ENCODE measurements around the gene RFC1.
"Not testable (repeated sequence)": the region's sequence is repeated elsewhere in the genome, so short reads cannot be mapped to it uniquely, and the experiment has no call there.

Gene RFC1

DNA sequence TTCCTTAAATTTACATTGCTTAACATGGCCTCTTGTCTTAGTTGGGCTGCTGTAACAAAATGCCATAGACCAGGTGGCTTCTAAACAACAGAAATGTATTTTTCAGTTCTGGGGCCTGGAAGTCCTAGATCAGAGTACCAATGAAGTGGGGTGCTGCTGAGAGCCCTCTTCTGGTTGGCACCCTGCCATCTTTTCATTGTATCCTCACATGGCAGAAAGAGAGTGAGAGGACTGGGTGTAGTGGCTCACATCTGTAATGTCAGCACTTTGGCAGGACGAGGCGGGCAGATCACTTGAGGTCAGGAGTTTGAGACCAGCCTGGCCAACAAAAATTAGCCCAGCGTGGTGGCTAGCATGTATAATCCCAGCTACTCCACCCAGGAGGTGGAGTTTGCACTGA lies 28.5 kb upstream of the RFC1 start:
- TF ChIP-seq, protein P1, sequence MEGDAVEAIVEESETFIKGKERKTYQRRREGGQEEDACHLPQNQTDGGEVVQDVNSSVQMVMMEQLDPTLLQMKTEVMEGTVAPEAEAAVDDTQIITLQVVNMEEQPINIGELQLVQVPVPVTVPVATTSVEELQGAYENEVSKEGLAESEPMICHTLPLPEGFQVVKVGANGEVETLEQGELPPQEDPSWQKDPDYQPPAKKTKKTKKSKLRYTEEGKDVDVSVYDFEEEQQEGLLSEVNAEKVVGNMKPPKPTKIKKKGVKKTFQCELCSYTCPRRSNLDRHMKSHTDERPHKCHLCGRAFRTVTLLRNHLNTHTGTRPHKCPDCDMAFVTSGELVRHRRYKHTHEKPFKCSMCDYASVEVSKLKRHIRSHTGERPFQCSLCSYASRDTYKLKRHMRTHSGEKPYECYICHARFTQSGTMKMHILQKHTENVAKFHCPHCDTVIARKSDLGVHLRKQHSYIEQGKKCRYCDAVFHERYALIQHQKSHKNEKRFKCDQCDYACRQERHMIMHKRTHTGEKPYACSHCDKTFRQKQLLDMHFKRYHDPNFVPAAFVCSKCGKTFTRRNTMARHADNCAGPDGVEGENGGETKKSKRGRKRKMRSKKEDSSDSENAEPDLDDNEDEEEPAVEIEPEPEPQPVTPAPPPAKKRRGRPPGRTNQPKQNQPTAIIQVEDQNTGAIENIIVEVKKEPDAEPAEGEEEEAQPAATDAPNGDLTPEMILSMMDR (IDR thresholded peaks at IDR 0.05; ENCODE audit: insufficient read depth, low read length, missing control alignments), result no peak
- ChIA-PET POLR2A (no interaction called here), CTCF (no interaction called here)
- no peak overlapping the region for H3K4me3 ChIP-seq (ENCODE audit: low read depth, low read length)
- no peak for DNase-seq (ENCODE audit: low read depth, low spot score)

DNA sequence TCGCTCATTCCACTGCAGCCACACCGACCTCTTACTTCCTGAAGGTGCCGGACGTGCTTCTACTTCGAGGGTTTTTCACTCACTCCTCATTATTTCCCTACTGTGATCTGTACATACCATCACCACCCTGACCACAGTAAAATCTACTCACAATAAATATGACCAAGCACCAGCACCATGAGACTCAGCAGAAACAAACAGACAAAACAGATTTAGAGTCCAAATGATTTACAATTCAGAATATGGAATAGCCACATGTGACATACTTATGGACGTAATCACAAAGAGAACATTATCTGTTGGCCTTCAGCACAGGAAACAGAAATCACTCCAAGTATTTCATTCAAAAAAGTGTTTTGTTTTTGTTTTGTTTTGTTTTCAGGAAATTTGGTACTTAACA lies 24.4 kb upstream of the RFC1 start:
- TF ChIP-seq, protein P1 (IDR thresholded peaks at IDR 0.05; ENCODE audit: insufficient read depth, low read length, missing control alignments), result no peak
- ChIA-PET CTCF (no interaction called here), POLR2A (no interaction called here)
- no peak overlapping the region for H3K4me3 ChIP-seq (ENCODE audit: low read depth, low read length)
- no peak for DNase-seq (ENCODE audit: low read depth, low spot score)

DNA sequence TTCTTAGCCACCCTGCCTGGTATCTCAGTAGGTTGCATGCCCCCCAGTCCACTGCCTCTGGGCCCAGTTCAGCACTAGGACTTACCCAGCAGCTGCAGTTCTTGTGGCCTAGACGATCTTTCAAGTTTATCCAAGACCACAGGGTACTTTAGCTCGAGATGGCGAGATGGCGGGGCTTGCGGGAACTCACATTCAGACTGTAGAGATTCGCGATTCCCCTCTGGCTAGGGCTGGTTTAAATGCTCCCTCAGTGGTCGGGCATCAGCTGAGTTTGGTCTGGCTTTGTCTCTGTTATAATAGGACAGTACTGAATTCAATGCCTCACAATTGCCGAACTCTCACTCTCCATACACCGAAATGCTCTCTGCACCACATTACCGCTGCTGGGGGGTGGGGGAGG lies 18.4 kb upstream of the RFC1 start:
- H3K4me3 ChIP-seq (ENCODE audit: low read depth, low read length), result no peak overlapping the region
- ChIA-PET POLR2A (no interaction called here), CTCF (no interaction called here)
- TF ChIP-seq, protein P1 (IDR thresholded peaks at IDR 0.05; ENCODE audit: insufficient read depth, low read length, missing control alignments), result no peak
- DNase-seq (ENCODE audit: low read depth, low spot score), result no peak

DNA sequence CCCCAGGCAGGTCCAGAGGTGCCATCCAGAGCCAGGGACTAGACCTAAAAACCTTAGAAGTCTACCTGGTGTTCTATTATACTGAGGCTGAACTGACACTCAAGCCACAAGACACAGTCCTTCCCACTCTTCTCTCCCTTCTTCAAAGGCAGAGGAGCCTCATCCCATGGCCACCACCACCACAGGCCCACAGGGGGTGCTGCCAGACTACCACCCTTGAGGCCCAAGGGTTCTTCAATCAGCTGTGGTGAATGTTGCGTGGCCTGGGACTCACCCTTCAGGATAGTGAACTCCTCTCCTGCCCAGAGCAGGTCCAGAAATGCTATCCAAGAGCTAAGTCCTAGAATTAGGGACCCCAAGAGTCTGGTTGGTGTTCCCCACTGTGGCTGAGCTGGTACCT lies 17.5 kb upstream of the RFC1 start:
- POLR2A ChIA-PET, result no interaction called here
- TF ChIP-seq, protein P1 (IDR thresholded peaks at IDR 0.05; ENCODE audit: insufficient read depth, low read length, missing control alignments), result no peak
- H3K4me3 ChIP-seq (ENCODE audit: low read depth, low read length), result no peak overlapping the region
- no peak for DNase-seq (ENCODE audit: low read depth, low spot score)
- CTCF ChIA-PET, result no interaction called here

DNA sequence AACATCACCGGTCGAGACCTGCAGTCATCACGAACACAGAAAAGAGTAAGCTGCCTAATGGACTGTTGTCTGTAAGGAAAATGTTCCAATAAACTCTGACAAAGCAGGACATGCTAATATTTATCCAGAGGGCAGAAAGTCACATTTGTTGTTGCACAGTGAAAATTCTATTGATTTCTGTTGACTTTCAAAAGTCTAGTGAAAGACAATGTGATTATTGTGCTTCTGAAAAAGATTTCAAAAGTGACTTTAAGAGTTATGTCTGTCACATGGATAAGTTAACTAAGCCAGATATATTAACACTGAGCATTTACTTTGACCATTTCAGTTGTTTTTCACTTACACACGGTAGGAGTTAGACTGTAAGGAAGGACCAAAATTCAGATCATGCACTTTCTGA lies 9.3 kb upstream of the RFC1 start:
- no peak overlapping the region for H3K4me3 ChIP-seq (ENCODE audit: low read depth, low read length)
- ChIA-PET CTCF (no interaction called here), POLR2A (no interaction called here)
- TF ChIP-seq, protein P1 (IDR thresholded peaks at IDR 0.05; ENCODE audit: insufficient read depth, low read length, missing control alignments), result no peak
- no peak for DNase-seq (ENCODE audit: low read depth, low spot score)

DNA sequence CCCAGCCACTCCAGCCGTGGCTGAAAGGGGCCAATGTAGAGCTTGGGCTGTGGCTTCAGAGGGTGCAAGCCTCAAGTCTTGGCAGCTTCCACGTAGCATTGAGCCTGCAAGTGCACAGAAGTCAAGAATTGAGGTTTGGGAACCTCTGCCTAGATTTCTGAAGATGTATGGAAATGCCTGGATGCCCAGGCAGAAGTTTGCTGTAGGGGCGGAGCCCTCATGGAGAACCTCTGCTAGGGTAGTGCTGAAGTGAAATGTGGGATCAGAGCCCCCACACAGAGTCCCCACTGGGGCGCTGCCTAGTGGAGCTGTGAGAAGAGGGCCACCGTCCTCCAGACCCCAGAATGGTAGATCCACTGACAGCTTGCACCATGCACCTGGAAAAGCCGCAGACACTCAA lies 5.0 kb upstream of the RFC1 start:
- CTCF ChIA-PET; POLR2A ChIA-PET; H3K4me3 ChIP-seq (ENCODE audit: low read depth, low read length); DNase-seq (ENCODE audit: low read depth, low spot score): not testable (repeated sequence)

DNA sequence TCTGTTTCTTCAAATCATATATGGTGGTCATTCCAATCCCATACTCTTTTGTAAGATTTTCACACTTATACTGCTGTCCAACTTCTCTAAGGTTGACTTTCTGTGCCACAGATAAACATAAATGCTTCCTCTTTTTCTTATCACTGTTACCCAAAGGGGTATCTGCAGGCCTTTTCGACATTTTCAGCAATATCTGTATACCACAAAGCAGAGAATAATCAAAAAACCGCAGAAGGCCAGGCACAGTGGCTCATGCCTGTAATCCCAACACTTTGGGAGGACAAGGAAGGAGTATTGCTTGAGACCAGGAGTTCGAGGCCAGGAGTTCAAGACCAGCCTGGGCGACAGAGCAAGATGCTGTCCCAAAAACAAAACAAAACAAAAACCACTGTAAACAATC lies 3.1 kb upstream of the RFC1 start:
- ChIA-PET POLR2A (no interaction called here), CTCF (no interaction called here)
- TF ChIP-seq, protein P1 (IDR thresholded peaks at IDR 0.05; ENCODE audit: insufficient read depth, low read length, missing control alignments), result no peak
- no peak overlapping the region for H3K4me3 ChIP-seq (ENCODE audit: low read depth, low read length)
- no peak for DNase-seq (ENCODE audit: low read depth, low spot score)
